Measurements from ENCODE around the gene GALNT7.

Gene GALNT7

GRCh38 chr4:173125216-173125812 lies 43.3 kb upstream of the GALNT7 start:
- no peaks in the 10 kb centered on the region for H3K36me3 ChIP-seq
- TF ChIP-seq CTCF (IDR thresholded peaks at IDR 0.05; ENCODE audit: low read depth, low read length): no peak
- H3K4me3 ChIP-seq (ENCODE audit: low read depth, low read length): no peak overlapping the region
- no peaks in the 10 kb centered on the region for H3K27me3 ChIP-seq (ENCODE audit: insufficient read depth, low read depth, severe bottlenecking)
- H3K27ac ChIP-seq: no peak overlapping the region
- DNase-seq: no peak
- no peaks in the 10 kb centered on the region for H3K9me3 ChIP-seq (ENCODE audit: severe bottlenecking)

- Histone ChIP-seq H3K4me3 (ENCODE audit: low read depth, low read length) (no peak overlapping the region), H3K27ac (no peak overlapping the region), H3K27me3 (ENCODE audit: insufficient read depth, low read depth, severe bottlenecking) (no peaks in the 10 kb centered on the region), H3K36me3 (no peaks in the 10 kb centered on the region), H3K9me3 (ENCODE audit: severe bottlenecking) (no peaks in the 10 kb centered on the region)
- TF ChIP-seq CTCF (IDR thresholded peaks at IDR 0.05; ENCODE audit: low read depth, low read length): no peak
- no peak for DNase-seq
These were observed 40.3 kb upstream of the GALNT7 start for GRCh38 chr4:173128199-173128890.

- DNase-seq: no peak
- no peaks in the 10 kb centered on the region for H3K36me3 ChIP-seq
- H3K27me3 ChIP-seq (ENCODE audit: insufficient read depth, low read depth, severe bottlenecking): no peaks in the 10 kb centered on the region
- no peak overlapping the region for H3K27ac ChIP-seq
- no peak for TF ChIP-seq CTCF (IDR thresholded peaks at IDR 0.05; ENCODE audit: low read depth, low read length)
- no peak overlapping the region for H3K4me3 ChIP-seq (ENCODE audit: low read depth, low read length)
- no peaks in the 10 kb centered on the region for H3K9me3 ChIP-seq (ENCODE audit: severe bottlenecking)
These were observed 37.9 kb upstream of the GALNT7 start for GRCh38 chr4:173130687-173131086.

- no peak overlapping the region for H3K27ac ChIP-seq
- DNase-seq: no peak
- no peaks in the 10 kb centered on the region for H3K36me3 ChIP-seq
- no peak for TF ChIP-seq CTCF (IDR thresholded peaks at IDR 0.05; ENCODE audit: low read depth, low read length)
- H3K4me3 ChIP-seq (ENCODE audit: low read depth, low read length): no peak overlapping the region
- no peaks in the 10 kb centered on the region for H3K27me3 ChIP-seq (ENCODE audit: insufficient read depth, low read depth, severe bottlenecking)
- H3K9me3 ChIP-seq (ENCODE audit: severe bottlenecking): no peaks in the 10 kb centered on the region
These were observed 34.2 kb upstream of the GALNT7 start for GRCh38 chr4:173134426-173134825.

GRCh38 chr4:173135241-173135847 lies 33.3 kb upstream of the GALNT7 start:
- H3K36me3 ChIP-seq: no peaks in the 10 kb centered on the region
- no peak overlapping the region for H3K27ac ChIP-seq
- H3K27me3 ChIP-seq (ENCODE audit: insufficient read depth, low read depth, severe bottlenecking): no peaks in the 10 kb centered on the region
- H3K4me3 ChIP-seq (ENCODE audit: low read depth, low read length): no peak overlapping the region
- DNase-seq: no peak
- TF ChIP-seq CTCF (IDR thresholded peaks at IDR 0.05; ENCODE audit: low read depth, low read length): no peak
- no peaks in the 10 kb centered on the region for H3K9me3 ChIP-seq (ENCODE audit: severe bottlenecking)
